HEK293 (cell line): Measurements from ENCODE around the gene KCNQ4.

Experiments
- CTCF ChIA-PET: fragments of 350-600 bp; formaldehyde crosslinking; extraction: SDS; loops from one replicate; lab custom pipeline; 2021; ENCODE audit warnings: antibody characterized with exemption; lab: Yijun Ruan, JAX
- POLR2A ChIA-PET: fragments of 300-600 bp; formaldehyde crosslinking; extraction: SDS; loops from one replicate; lab custom pipeline; 2020; ENCODE audit warnings: antibody characterized with exemption, inconsistent platforms; lab: Yijun Ruan, JAX
- H3K27ac ChIP-seq: fragments of 200-500 bp; sonication (Bioruptor generic); 2 replicates; pipeline ENCODE4 v1.5.1; 2014; ENCODE audit warnings: low read depth, low read length, control low read depth, inconsistent platforms; ENCODE audit errors: extremely low read depth
- H3K36me3 ChIP-seq, 2 experiments: fragments of 200-500 bp in 1 of 2; sonication (Bioruptor generic) in 1 of 2; 1 replicate in 1 of 2; 2 replicates in 1 of 2; pipeline ENCODE4 v1.5.1; 2014 to 2017; ENCODE audit warnings: inconsistent platforms in 2 of 2, low read length in 2 of 2; ENCODE audit not compliant: control insufficient read depth in 2 of 2, insufficient read depth in 1 of 2
- H3K4me1 ChIP-seq: fragments of 200-500 bp; sonication (Bioruptor generic); 2 replicates; pipeline ENCODE4 v1.5.1; 2014; ENCODE audit warnings: mild to moderate bottlenecking, low read length, inconsistent platforms; ENCODE audit not compliant: control insufficient read depth, insufficient read depth
- H3K4me3 ChIP-seq: 2 replicates; pipeline ENCODE4 v1.5.1; 2011; ENCODE audit warnings: low read depth, mild to moderate bottlenecking, control low read depth, low read length, moderate library complexity
- H3K9me3 ChIP-seq: fragments of 200-500 bp; sonication (Bioruptor generic); 2 replicates; pipeline ENCODE4 v1.5.1; 2014; ENCODE audit warnings: low read depth, low read length, inconsistent platforms; ENCODE audit not compliant: control insufficient read depth, insufficient read depth
- ZNF174 ChIP-seq: fragments of 450-650 bp; formaldehyde crosslinking; IDR thresholded peaks from 2 replicates; pipeline ENCODE4 v1.5.0; 2017; ENCODE audit warnings: missing biosample characterization, mild to moderate bottlenecking, missing genetic modification characterization
- ZNF626 ChIP-seq: fragments of 450-650 bp; sonication (Bioruptor Pico); formaldehyde crosslinking; IDR thresholded peaks from 2 replicates; pipeline ENCODE4 v1.5.1; 2018; ENCODE audit warnings: missing biosample characterization, missing genetic modification characterization, inconsistent platforms
- TF ChIP-seq, protein P1 (sequence below): fragments of 450-650 bp; formaldehyde crosslinking; IDR thresholded peaks from 2 replicates; pipeline ENCODE4 v1.5.1; 2017; ENCODE audit warnings: missing biosample characterization, missing genetic modification characterization
- TF ChIP-seq, protein P2 (sequence below): fragments of 450-650 bp; formaldehyde crosslinking; IDR thresholded peaks from 2 replicates; pipeline ENCODE4 v1.5.1; 2016; ENCODE audit warnings: missing biosample characterization, missing genetic modification characterization
- TF ChIP-seq, protein P3 (sequence below): fragments of 450-650 bp; formaldehyde crosslinking; IDR thresholded peaks from 2 replicates; pipeline ENCODE4 v1.5.1; 2016; ENCODE audit warnings: missing biosample characterization, missing genetic modification characterization, borderline replicate concordance

Gene KCNQ4

DNA sequence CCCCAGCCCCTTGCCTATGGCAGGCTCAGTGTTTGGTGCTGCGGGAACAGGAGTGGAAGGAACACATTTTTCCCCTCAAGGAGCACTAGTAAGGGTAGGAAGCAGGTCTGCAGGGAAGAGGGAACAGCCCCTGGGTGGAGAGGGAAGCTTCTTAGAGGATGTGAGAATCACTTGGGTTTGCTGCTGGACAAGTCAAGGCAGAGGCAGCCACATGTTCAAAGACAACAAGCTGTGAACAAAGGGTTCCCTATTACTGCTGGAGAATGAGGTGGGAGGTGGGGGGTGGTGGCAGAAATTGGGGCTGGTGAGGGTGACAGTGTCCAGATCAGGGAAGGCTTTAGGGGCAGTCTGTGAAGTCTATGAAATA, 103.4 kb downstream of the KCNQ4 start (continued):
- no peak for TF ChIP-seq ZNF626 (tag by site-specific recombination)
- TF ChIP-seq, protein P1, sequence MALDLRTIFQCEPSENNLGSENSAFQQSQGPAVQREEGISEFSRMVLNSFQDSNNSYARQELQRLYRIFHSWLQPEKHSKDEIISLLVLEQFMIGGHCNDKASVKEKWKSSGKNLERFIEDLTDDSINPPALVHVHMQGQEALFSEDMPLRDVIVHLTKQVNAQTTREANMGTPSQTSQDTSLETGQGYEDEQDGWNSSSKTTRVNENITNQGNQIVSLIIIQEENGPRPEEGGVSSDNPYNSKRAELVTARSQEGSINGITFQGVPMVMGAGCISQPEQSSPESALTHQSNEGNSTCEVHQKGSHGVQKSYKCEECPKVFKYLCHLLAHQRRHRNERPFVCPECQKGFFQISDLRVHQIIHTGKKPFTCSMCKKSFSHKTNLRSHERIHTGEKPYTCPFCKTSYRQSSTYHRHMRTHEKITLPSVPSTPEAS, result no peak

DNA sequence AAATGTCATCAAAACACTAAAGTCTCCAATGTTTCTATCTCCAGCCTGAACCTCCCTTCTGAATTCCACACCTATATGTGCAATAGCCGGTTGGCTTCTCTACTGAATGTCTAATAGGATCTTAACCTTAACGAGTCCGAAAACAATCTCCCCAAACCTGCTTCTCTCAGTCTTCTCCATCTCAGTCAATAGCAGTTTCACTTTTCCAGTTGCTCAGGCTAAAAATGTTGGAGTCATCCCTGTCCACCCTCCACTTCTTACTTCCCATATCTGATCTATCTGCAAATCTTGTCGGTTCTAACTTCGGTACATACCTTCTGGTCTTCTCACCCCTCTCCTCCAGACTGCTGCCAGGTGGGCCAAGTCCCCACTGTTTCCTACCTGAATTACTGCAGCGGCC, 104.1 kb downstream of the KCNQ4 start:
- no peak for TF ChIP-seq ZNF174 (tag by site-specific recombination)
- TF ChIP-seq, protein P2, sequence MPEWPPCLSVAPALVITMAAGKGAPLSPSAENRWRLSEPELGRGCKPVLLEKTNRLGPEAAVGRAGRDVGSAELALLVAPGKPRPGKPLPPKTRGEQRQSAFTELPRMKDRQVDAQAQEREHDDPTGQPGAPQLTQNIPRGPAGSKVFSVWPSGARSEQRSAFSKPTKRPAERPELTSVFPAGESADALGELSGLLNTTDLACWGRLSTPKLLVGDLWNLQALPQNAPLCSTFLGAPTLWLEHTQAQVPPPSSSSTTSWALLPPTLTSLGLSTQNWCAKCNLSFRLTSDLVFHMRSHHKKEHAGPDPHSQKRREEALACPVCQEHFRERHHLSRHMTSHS (tag by site-specific recombination), result no peak
- TF ChIP-seq, protein P3, sequence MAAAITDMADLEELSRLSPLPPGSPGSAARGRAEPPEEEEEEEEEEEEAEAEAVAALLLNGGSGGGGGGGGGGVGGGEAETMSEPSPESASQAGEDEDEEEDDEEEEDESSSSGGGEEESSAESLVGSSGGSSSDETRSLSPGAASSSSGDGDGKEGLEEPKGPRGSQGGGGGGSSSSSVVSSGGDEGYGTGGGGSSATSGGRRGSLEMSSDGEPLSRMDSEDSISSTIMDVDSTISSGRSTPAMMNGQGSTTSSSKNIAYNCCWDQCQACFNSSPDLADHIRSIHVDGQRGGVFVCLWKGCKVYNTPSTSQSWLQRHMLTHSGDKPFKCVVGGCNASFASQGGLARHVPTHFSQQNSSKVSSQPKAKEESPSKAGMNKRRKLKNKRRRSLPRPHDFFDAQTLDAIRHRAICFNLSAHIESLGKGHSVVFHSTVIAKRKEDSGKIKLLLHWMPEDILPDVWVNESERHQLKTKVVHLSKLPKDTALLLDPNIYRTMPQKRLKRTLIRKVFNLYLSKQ (tag by site-specific recombination), result no peak
- Histone ChIP-seq H3K9me3 (no peaks in the 10 kb centered on the region), H3K4me1 (no peaks in the 10 kb centered on the region), H3K4me3 (no peak overlapping the region), H3K27ac (no peak overlapping the region), H3K36me3 (no peaks in the 10 kb centered on the region)
- ChIA-PET POLR2A (no interaction called here), CTCF (no interaction called here)
